ENCODE results near the gene TAF4. TPM values are rescaled to one million over a fixed set of nuclear protein-coding genes. Genes with fewer than 3 reads are reported as not detected.

The TAF4 gene
- total and polyA plus RNA-seq, 2 of the 13 experiments (the other 11 are each of a cell fraction or from before 2014, with no cell fraction given), result 5.9 to 12.0 TPM

GRCh38 chr20:61925555-61926252 is 140.0 kb downstream of the TAF4 start (continued):
- TF ChIP-seq ZNF224 (CRISPR knock-in tag; IDR thresholded peaks at IDR 0.05) (0 out of 2 replicates have a peak, but pooled peaks have one; percentile 24), HOMEZ (CRISPR knock-in tag; IDR thresholded peaks at IDR 0.05; ENCODE audit: low read depth) (no peak), TRIM24 (CRISPR knock-in tag; IDR thresholded peaks at IDR 0.05) (no peak), BORCS8-MEF2B (CRISPR knock-in tag; IDR thresholded peaks at IDR 0.05) (no peak), GATAD2A (CRISPR knock-in tag; IDR thresholded peaks at IDR 0.05) (no peak)

GRCh38 chr20:61924858-61925554 is 140.7 kb downstream of the TAF4 start:
- intact Hi-C loops (cut with micrococcal nuclease; ENCODE audit: unreplicated experiment) (no loop called here), in situ Hi-C loops (cut with HindIII; ENCODE audit: extremely low pct_ligation_motif_present, low pct_unique_long_range_greater_than_20kb) (no loop called here)
- Histone ChIP-seq H2AFZ (ENCODE audit: low read length) (no peak overlapping the region), H3K4me1 (ENCODE audit: insufficient read depth, low read length) (no peaks in the 10 kb centered on the region), H4K20me1 (ENCODE audit: insufficient read depth, low read length) (no peaks in the 10 kb centered on the region; the same call in 1 of the 2 replicates), H3K36me3 (replicated peaks in 1 of 2; ENCODE audit: control insufficient read depth in 1 of 2, insufficient read depth in 2 of 2, low read length in 2 of 2) (no peaks in the 10 kb centered on the region), H3K9me3 (ENCODE audit: low read length) (no peaks in the 10 kb centered on the region), H3K9ac (ENCODE audit: insufficient read depth, low read depth, low read length) (no peak overlapping the region), H3K4me2 (ENCODE audit: low read depth, low read length) (no peak overlapping the region), H3K27me3 (ENCODE audit: control insufficient read depth in 1 of 2, insufficient read depth in 2 of 2, low read length in 2 of 2) (peaks cover 20 to 66% of the 10 kb centered on the region in 2 experiments), H3K4me3 (replicated peaks in 1 of 3; ENCODE audit: insufficient read depth in 1 of 3, low read depth in 2 of 3, low read length in 3 of 3) (no peak overlapping the region), H3K27ac (ENCODE audit: extremely low read length, insufficient read depth, low read length) (no peak overlapping the region), H3K79me2 (ENCODE audit: insufficient read depth, low read length) (no peaks in the 10 kb centered on the region)
- 43% methylated on average over 32 of the region's 32 CpGs for WGBS (ENCODE audit: low lambda C conversion rate)
- POLR2A ChIA-PET, result no interaction called here
- CTCF ChIA-PET (ENCODE audit: low intra/inter-chr PET ratio, low total read pairs), result no interaction called here
- DNase-seq (ENCODE audit: low spot score), result no peak
- no peak for TF ChIP-seq HHEX (CRISPR knock-in tag; IDR thresholded peaks at IDR 0.05)
- TF ChIP-seq SOX13 (IDR thresholded peaks at IDR 0.05), result no peak
- no peak for TF ChIP-seq SOX13 (CRISPR knock-in tag; conservative IDR thresholded peaks at IDR 0.05 in 1 of 2, IDR thresholded peaks at IDR 0.05 in 1 of 2)
- TF ChIP-seq KLF13 (CRISPR knock-in tag; IDR thresholded peaks at IDR 0.05), result no peak
- no peak for TF ChIP-seq PHF8 (CRISPR knock-in tag; IDR thresholded peaks at IDR 0.05)
- no peak for TF ChIP-seq NFKB2 (CRISPR knock-in tag; IDR thresholded peaks at IDR 0.05; ENCODE audit: borderline replicate concordance)
- no peak for TF ChIP-seq CAMTA2 (CRISPR knock-in tag; IDR thresholded peaks at IDR 0.05; ENCODE audit: borderline replicate concordance)
- no peak for TF ChIP-seq ZNF468 (CRISPR knock-in tag; IDR thresholded peaks at IDR 0.05)
- no peak for TF ChIP-seq MAFG (CRISPR knock-in tag; IDR thresholded peaks at IDR 0.05)
- TF ChIP-seq ZNF20 (CRISPR knock-in tag; IDR thresholded peaks at IDR 0.05), result no peak
- TF ChIP-seq ZNF605 (CRISPR knock-in tag; IDR thresholded peaks at IDR 0.05), result no peak
- no peak for FAIRE-seq
- no peak for ATAC-seq
- BruUV-seq (replicated peaks), result no TSS peak

Data from HepG2 (cell line).